HepG2 (cell line): Measurements from ENCODE around the gene SPANXN2. TPM values are rescaled to one million over a fixed set of nuclear protein-coding genes. Genes with fewer than 3 reads are reported as not detected.

Experiments
- FOXC1 ChIP-seq: sonication (generic); formaldehyde crosslinking; IDR thresholded peaks from 2 replicates; pipeline ENCODE4 v1.8.0; 2022; ENCODE audit warnings: mild to moderate bottlenecking, missing genetic modification reagents, borderline replicate concordance
- MYNN ChIP-seq: sonication (generic); formaldehyde crosslinking; IDR thresholded peaks from 2 replicates; pipeline ENCODE4 v1.4.0; 2020; ENCODE audit warnings: mild to moderate bottlenecking, low read depth, missing genetic modification reagents
- NR2C2 ChIP-seq: sonication (generic); formaldehyde crosslinking; IDR thresholded peaks from 2 replicates; pipeline ENCODE4 v1.4.0; 2020; ENCODE audit warnings: missing genetic modification reagents, mild to moderate bottlenecking, moderate library complexity, borderline replicate concordance
- POLR2A ChIP-seq, 2 experiments: IDR thresholded peaks; 2 replicates each; pipeline ENCODE4 v1.6.1; 2011; ENCODE audit warnings: low read depth in 2 of 2, low read length in 2 of 2, mild to moderate bottlenecking in 1 of 2, moderate library complexity in 1 of 2; ENCODE audit not compliant: insufficient read depth in 1 of 2
- RARA ChIP-seq: IDR thresholded peaks from 2 replicates; pipeline ENCODE4 v1.6.1; 2016; ENCODE audit warnings: missing genetic modification reagents, missing compliant biosample characterization
- ZFY ChIP-seq: sonication (generic); formaldehyde crosslinking; IDR thresholded peaks from 2 replicates; pipeline ENCODE4 v1.4.0; 2020; ENCODE audit warnings: missing genetic modification reagents
- polyA plus RNA-seq, 8 experiments: library from polyadenylated mRNA; depleted of rRNA in 3 of 8; stranded (reverse) in 7 of 8; unstranded in 1 of 8; fragments of >200 nt; fragmentation: Illumina TruSeq in 4 of 8; extraction: Trizol in 4 of 8; gene quantifications; 2 replicates each; pipeline versions ENCODE4 v1.2.1 to v1.2.3, GENCODE V29; 2011 to 2016; ENCODE audit warnings: low read depth in 4 of 8, missing spikeins in 1 of 8, mixed read lengths in 1 of 8; ENCODE audit not compliant: insufficient read depth in 1 of 8
- total RNA-seq, 5 experiments: library from RNA; depleted of rRNA; stranded (reverse); fragments of >200 nt; fragmentation: Illumina TruSeq; extraction: Trizol; gene quantifications; 2 replicates each; pipeline ENCODE4 v1.2.3, GENCODE V29; 2016; ENCODE audit warnings: low read depth in 1 of 5
- TF ChIP-seq, protein P1 (sequence below): IDR thresholded peaks from 2 replicates; pipeline ENCODE4 v1.6.1; 2016
- TF ChIP-seq, protein P2 (sequence below), 2 experiments: fragments of 450-650 bp in 1 of 2; sonication (generic) in 1 of 2; formaldehyde crosslinking in 1 of 2; IDR thresholded peaks; 2 replicates each; pipeline versions ENCODE4 v1.6.1 to v1.8.0; 2016 to 2022; ENCODE audit warnings: antibody characterized with exemption in 1 of 2, mild to moderate bottlenecking in 1 of 2, missing genetic modification reagents in 1 of 2

SPANXN2 gene
- total and polyA plus RNA-seq, 2 of the 13 experiments (the other 11 are each of a cell fraction or from before 2014, with no cell fraction given) = not detected

DNA sequence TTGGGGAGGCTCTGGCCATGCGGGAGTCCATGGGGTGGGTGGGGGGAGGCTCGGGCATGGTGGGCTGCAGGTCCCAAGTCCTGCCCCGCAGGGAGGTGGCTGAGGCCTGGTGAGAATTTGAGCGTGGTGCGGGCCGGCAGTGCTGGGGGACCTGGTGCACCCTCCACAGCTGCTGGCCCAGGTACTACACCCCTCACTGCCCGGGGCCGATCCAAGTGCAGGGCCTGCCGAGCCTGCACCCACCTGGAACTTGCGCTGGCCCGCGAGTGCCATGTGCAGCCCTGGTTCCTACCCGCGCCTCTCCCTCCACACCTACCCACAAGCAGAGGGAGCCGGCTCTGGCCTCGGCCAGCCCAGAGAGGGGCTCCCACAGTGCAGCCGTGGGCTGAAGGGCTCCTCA is 5.7 kb upstream of the SPANXN2 start (continued):
- TF ChIP-seq POLR2A (IDR thresholded peaks at IDR 0.05; ENCODE audit: insufficient read depth in 1 of 2, low read depth in 2 of 2, low read length in 2 of 2) = no peak
- TF ChIP-seq, protein P1, sequence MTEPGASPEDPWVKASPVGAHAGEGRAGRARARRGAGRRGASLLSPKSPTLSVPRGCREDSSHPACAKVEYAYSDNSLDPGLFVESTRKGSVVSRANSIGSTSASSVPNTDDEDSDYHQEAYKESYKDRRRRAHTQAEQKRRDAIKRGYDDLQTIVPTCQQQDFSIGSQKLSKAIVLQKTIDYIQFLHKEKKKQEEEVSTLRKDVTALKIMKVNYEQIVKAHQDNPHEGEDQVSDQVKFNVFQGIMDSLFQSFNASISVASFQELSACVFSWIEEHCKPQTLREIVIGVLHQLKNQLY (CRISPR knock-in tag) = no peak
- TF ChIP-seq, protein P2, sequence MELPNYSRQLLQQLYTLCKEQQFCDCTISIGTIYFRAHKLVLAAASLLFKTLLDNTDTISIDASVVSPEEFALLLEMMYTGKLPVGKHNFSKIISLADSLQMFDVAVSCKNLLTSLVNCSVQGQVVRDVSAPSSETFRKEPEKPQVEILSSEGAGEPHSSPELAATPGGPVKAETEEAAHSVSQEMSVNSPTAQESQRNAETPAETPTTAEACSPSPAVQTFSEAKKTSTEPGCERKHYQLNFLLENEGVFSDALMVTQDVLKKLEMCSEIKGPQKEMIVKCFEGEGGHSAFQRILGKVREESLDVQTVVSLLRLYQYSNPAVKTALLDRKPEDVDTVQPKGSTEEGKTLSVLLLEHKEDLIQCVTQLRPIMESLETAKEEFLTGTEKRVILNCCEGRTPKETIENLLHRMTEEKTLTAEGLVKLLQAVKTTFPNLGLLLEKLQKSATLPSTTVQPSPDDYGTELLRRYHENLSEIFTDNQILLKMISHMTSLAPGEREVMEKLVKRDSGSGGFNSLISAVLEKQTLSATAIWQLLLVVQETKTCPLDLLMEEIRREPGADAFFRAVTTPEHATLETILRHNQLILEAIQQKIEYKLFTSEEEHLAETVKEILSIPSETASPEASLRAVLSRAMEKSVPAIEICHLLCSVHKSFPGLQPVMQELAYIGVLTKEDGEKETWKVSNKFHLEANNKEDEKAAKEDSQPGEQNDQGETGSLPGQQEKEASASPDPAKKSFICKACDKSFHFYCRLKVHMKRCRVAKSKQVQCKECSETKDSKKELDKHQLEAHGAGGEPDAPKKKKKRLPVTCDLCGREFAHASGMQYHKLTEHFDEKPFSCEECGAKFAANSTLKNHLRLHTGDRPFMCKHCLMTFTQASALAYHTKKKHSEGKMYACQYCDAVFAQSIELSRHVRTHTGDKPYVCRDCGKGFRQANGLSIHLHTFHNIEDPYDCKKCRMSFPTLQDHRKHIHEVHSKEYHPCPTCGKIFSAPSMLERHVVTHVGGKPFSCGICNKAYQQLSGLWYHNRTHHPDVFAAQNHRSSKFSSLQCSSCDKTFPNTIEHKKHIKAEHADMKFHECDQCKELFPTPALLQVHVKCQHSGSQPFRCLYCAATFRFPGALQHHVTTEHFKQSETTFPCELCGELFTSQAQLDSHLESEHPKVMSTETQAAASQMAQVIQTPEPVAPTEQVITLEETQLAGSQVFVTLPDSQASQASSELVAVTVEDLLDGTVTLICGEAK (IDR thresholded peaks at IDR 0.05) = no peak
- TF ChIP-seq, protein P2 (CRISPR knock-in tag; IDR thresholded peaks at IDR 0.05) = no peak
- no peak for TF ChIP-seq RARA (CRISPR knock-in tag)
- no peak for TF ChIP-seq MYNN (CRISPR knock-in tag)
- no peak for TF ChIP-seq ZFY (CRISPR knock-in tag)
- TF ChIP-seq NR2C2 (CRISPR knock-in tag) = no peak
- no peak for TF ChIP-seq FOXC1 (CRISPR knock-in tag)
